Lower leg skin (tissue), 4 donors: ENCODE data around the gene CDC16. TPM values are rescaled to one million over a fixed set of nuclear protein-coding genes. Genes with fewer than 3 reads are reported as not detected.
A peak's percentile ranks its signal among the peaks of the same experiment; 100 is the strongest.

Source experiments
- DNase-seq, 2 donors: peaks; one replicate each; pipeline ENCODE4 v3.0.0-alpha.2; 2019; ENCODE audit warnings: low spot score in 2 of 2
- H3K4me3 ChIP-seq: fragments of 200-600 bp; sonication (generic); 2 replicates; pipeline ENCODE4 v1.5.1; 2017; ENCODE audit warnings: mild to moderate bottlenecking, low read depth; ENCODE audit not compliant: poor library complexity, severe bottlenecking
- CTCF ChIP-seq, 3 donors: fragments of 450-650 bp; IDR thresholded peaks; one replicate each; pipeline ENCODE4 v1.5.1; 2016; ENCODE audit warnings: antibody characterized with exemption in 3 of 3, mild to moderate bottlenecking in 3 of 3, moderate library complexity in 2 of 3
- POLR2A ChIP-seq, 2 donors: fragments of 450-650 bp; IDR thresholded peaks; one replicate each; pipeline ENCODE4 v1.6.1; 2016 to 2017; ENCODE audit warnings: antibody characterized with exemption in 2 of 2, mild to moderate bottlenecking in 1 of 2, moderate library complexity in 1 of 2
- WGBS, 2 donors: methylation state at CpG; one replicate each; pipeline ENCODE4 v1.1.5; 2018; 5-methylcytosine and 5-hydroxymethylcytosine counted together
- intact Hi-C: fragments of 100-400 bp; cut with DNase I; formaldehyde crosslinking; loops from one replicate; pipeline ENCODE4 v1.15.0; 2023; ENCODE audit warnings: low total_unique reads
- total RNA-seq, 4 donors: library from RNA; depleted of rRNA; stranded (reverse); fragments of >200 nt; gene quantifications; one replicate each; pipeline ENCODE4 v1.1.0, GENCODE V29; 2016

The CDC16 gene
- total RNA-seq, 4 donors from 2014 or later, result 39.5 to 85.6 (median 41.4) TPM

- TF ChIP-seq POLR2A (IDR thresholded peaks at IDR 0.05) (no peak), CTCF (IDR thresholded peaks at IDR 0.05) (no peak)
- WGBS, 2 donors, result 51 to 69% methylated on average over 8 of the region's 8 CpGs
- DNase-seq, result no peak
- H3K4me3 ChIP-seq, result no peak overlapping the region
- intact Hi-C loops, result loop anchor here (2.0 kb wide), 1 partner anchor 275 kb away; no protein-coding TSS in a partner anchor
Observed at GRCh38 chr13:114225610-114226009, 9.1 kb upstream of the CDC16 start.

DNA sequence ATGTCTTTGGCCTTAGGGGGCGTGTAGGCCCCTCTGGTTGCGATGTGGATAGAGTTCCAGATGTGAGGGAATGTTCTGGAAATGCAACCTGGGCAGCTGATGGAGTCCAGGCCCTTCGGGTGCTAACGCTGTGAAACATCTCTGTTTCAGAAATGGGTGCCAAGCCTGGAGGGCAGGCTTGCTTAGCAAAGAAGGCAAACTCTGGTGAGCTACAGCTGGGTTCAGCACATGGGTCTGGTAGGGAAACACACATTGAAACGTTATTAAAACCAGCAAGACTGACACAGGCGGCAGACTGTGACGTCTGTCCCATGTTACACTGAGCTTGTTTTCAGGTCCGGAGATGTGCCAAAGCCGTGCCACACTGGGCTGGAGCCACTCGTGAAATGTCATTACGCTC lies 8.6 kb upstream of the CDC16 start:
- TF ChIP-seq POLR2A (IDR thresholded peaks at IDR 0.05) (no peak), CTCF (IDR thresholded peaks at IDR 0.05) (no peak)
- intact Hi-C loops, result loop anchor here (2.0 kb wide), 1 partner anchor 275 kb away; no protein-coding TSS in a partner anchor
- DNase-seq, result no peak
- H3K4me3 ChIP-seq, result no peak overlapping the region
- 43 to 51% methylated on average over 11 of the region's 11 CpGs for WGBS, 2 donors

DNA sequence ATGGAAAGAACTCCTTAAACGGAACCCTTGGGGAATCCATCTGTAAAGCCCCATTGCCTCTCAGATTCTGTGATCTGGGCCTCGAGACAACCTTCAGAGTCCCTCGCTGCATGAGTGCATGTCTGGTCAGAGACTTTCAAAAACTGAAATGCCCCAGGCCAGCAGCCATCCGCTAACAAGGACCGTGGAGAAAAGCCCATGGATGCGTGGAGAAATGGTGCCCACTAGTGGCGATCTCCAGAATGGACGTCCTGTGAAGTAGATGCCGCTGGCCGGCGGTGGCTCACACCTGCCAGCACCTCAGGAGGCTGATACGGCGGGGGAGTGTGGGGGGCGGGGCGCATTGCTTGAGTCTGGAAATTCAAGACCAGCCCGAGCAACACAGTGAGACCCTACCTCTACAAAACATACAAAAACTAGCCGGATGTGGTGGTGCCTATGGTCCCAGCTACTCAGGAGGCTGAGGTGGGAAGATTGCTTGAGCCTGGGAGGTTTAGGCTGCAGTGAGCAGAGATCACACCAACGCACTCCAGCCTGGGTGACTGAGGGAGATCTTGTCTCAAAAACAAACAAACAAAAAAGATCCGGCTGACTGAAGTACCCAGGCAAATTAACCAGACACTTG lies 7.9 kb upstream of the CDC16 start:
- no peak overlapping the region for H3K4me3 ChIP-seq
- intact Hi-C loops, result loop anchor here (2.0 kb wide), 1 partner anchor 276 kb away; no protein-coding TSS in a partner anchor
- TF ChIP-seq POLR2A (IDR thresholded peaks at IDR 0.05) (no peak), CTCF (IDR thresholded peaks at IDR 0.05) (peak in 2 of 3 donors; percentile 75 to 76)
- 5 to 8% methylated on average over 10 to 19 of the region's 19 CpGs for WGBS, 2 donors
- DNase-seq, result peak; percentile 87 to 97

- 72 to 88% methylated on average over 2 of the region's 2 CpGs for WGBS, 2 donors
- intact Hi-C loops, result loop anchor here (2.0 kb wide), 1 partner anchor 277 kb away; no protein-coding TSS in a partner anchor
- TF ChIP-seq CTCF (IDR thresholded peaks at IDR 0.05) (no peak), POLR2A (IDR thresholded peaks at IDR 0.05) (no peak)
- H3K4me3 ChIP-seq, result no peak overlapping the region
- DNase-seq, result no peak
Observed at GRCh38 chr13:114227528-114227927, 7.2 kb upstream of the CDC16 start.

GRCh38 chr13:114228176-114228575 lies 6.5 kb upstream of the CDC16 start:
- TF ChIP-seq POLR2A (IDR thresholded peaks at IDR 0.05), result no peak
- TF ChIP-seq CTCF (IDR thresholded peaks at IDR 0.05), result no peak
- no peak overlapping the region for H3K4me3 ChIP-seq
- 77 to 83% methylated on average over 9 of the region's 9 CpGs for WGBS, 2 donors
- intact Hi-C loops, result no loop called here
- DNase-seq, result no peak

GRCh38 chr13:114229506-114229905 lies 5.2 kb upstream of the CDC16 start:
- WGBS, 2 donors, result 56% methylated on average over 4 of the region's 4 CpGs
- no peak overlapping the region for H3K4me3 ChIP-seq
- intact Hi-C loops, result no loop called here
- TF ChIP-seq POLR2A (IDR thresholded peaks at IDR 0.05), result no peak
- TF ChIP-seq CTCF (IDR thresholded peaks at IDR 0.05), result no peak
- DNase-seq, result no peak
